ENCODE results near the gene IL2RG.

GRCh38 chrX:71099736-71100135 lies 11.6 kb downstream of the IL2RG start:
- TF ChIP-seq POLR2A (IDR thresholded peaks at IDR 0.05; ENCODE audit: extremely low read depth, insufficient read length) (no peak), CTCF (IDR thresholded peaks at IDR 0.05; ENCODE audit: low read depth, low read length) (no peak)

All from NB4 (cell line).